GM12875 (cell line): Measurements from ENCODE around the gene TAF11L9.
"Not testable (repeated sequence)": the region's sequence is repeated elsewhere in the genome, so short reads cannot be mapped to it uniquely, and the experiment has no call there.

ENCODE experiments used
- H3K4me3 ChIP-seq: one replicate; pipeline ENCODE4 v1.5.1; 2011; ENCODE audit warnings: low read depth, low read length, control low read depth
- TF ChIP-seq, protein P1 (sequence below): IDR thresholded peaks from 2 replicates; pipeline ENCODE4 v1.5.1; 2011; ENCODE audit warnings: low read depth, mild to moderate bottlenecking, control low read depth, inconsistent platforms, low read length, moderate library complexity, borderline replicate concordance; ENCODE audit not compliant: insufficient read depth

The TAF11L9 gene

DNA sequence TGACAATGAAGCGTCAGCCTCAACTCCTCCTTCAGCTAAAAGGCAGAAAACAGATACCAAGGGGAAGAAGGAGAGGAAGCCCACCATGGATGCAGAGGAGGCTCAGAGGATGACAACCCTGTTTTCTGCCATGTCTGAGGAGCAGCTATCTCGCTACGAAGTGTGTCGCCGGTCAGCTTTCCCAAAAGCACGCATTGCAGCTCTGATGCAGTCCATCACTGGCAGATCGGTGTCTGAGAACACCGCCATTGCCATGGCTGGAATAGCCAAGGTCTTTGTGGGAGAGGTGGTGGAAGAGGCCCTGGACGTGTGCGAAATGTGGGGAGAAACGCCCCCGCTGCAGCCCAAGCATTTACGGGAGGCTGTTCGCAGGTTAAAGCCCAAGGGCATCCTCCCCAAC lies 10.8 kb upstream of the TAF11L9 start:
- H3K4me3 ChIP-seq: no peak overlapping the region
- TF ChIP-seq, protein P1, sequence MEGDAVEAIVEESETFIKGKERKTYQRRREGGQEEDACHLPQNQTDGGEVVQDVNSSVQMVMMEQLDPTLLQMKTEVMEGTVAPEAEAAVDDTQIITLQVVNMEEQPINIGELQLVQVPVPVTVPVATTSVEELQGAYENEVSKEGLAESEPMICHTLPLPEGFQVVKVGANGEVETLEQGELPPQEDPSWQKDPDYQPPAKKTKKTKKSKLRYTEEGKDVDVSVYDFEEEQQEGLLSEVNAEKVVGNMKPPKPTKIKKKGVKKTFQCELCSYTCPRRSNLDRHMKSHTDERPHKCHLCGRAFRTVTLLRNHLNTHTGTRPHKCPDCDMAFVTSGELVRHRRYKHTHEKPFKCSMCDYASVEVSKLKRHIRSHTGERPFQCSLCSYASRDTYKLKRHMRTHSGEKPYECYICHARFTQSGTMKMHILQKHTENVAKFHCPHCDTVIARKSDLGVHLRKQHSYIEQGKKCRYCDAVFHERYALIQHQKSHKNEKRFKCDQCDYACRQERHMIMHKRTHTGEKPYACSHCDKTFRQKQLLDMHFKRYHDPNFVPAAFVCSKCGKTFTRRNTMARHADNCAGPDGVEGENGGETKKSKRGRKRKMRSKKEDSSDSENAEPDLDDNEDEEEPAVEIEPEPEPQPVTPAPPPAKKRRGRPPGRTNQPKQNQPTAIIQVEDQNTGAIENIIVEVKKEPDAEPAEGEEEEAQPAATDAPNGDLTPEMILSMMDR: no peak

DNA sequence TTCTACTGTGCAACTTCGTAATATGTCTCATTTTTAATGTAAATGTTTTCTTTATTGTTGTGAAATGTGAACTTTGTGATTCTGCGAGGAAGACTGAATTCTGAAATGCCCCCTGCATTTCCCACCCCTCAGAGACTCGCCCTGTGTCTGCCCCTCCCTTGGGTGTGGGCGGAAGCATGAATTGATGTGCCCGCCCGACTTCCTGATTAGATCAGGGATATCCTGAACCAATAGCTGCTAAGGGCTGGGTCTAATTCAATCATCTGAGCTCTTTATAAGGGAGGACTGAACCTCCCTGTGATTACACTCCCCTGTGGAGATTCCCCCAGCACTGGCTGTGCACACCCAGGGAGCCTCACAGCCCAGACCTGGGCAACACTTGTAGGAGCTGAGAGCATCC lies 9.7 kb upstream of the TAF11L9 start, which contains the start of gene TAF11L11:
TSS of gene TAF11L11 (plus strand) at position 304 of the 400 bp plus-strand sequence.
- not testable (repeated sequence) for H3K4me3 ChIP-seq

DNA sequence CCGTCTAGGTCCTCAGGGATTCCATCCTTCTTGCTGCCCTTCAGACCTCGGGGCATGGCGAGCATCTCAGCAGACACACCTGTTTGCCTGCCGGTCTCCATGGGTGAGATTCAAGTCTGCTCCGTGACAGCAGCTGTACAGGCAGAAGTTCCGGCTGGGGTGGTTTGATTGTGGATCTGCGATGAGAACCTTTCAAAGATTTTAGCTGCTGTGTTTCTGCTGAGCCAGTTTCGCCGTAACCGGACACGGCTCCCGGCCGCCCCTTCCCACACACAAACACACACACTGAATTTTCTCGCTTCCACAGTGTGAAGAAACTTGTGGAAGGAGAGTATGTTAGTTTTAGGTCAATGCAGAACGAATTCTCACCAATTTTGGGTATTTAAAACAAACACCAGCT lies 3.5 kb upstream of the TAF11L9 start, which contains the start of gene TAF11L10:
TSS of gene TAF11L10 (minus strand) at position 101 of the 400 bp plus-strand sequence.
- H3K4me3 ChIP-seq: not testable (repeated sequence)

DNA sequence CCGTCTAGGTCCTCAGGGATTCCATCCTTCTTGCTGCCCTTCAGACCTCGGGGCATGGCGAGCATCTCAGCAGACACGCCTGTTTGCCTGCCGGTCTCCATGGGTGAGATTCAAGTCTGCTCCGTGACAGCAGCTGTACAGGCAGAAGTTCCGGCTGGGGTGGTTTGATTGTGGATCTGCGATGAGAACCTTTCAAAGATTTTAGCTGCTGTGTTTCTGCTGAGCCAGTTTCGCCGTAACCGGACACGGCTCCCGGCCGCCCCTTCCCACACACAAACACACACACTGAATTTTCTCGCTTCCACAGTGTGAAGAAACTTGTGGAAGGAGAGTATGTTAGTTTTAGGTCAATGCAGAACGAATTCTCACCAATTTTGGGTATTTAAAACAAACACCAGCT lies 3.3 kb downstream of the TAF11L9 start, which contains the start of gene TAF11L8:
TSS of gene TAF11L8 (minus strand) at position 101 of the 400 bp plus-strand sequence.
- not testable (repeated sequence) for H3K4me3 ChIP-seq

DNA sequence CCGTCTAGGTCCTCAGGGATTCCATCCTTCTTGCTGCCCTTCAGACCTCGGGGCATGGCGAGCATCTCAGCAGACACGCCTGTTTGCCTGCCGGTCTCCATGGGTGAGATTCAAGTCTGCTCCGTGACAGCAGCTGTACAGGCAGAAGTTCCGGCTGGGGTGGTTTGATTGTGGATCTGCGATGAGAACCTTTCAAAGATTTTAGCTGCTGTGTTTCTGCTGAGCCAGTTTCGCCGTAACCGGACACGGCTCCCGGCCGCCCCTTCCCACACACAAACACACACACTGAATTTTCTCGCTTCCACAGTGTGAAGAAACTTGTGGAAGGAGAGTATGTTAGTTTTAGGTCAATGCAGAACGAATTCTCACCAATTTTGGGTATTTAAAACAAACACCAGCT lies 8.5 kb downstream of the TAF11L9 start, which contains the start of gene TAF11L7:
TSS of gene TAF11L7 (minus strand) at position 101 of the 400 bp plus-strand sequence.
- not testable (repeated sequence) for H3K4me3 ChIP-seq
